Stomach (tissue), 4 donors: Measurements from ENCODE around the gene KRABD2.

Experiments
- CTCF ChIP-seq, 7 experiments: fragments of 450-650 bp in 4 of 7; fragments of 200-600 bp in 3 of 7; sonication (generic) in 3 of 7; IDR thresholded peaks; one replicate each; pipeline ENCODE4 v1.5.1; 2016 to 2019; ENCODE audit warnings: antibody characterized with exemption in 7 of 7, control low read depth in 2 of 7, mild to moderate bottlenecking in 1 of 7
- EP300 ChIP-seq: sonication (generic); formaldehyde crosslinking; IDR thresholded peaks from one replicate; pipeline ENCODE4 v1.6.1; 2017; ENCODE audit warnings: antibody characterized with exemption
- POLR2A ChIP-seq, 4 donors: fragments of 450-650 bp; IDR thresholded peaks; one replicate each; pipeline ENCODE4 v1.6.1; 2016; ENCODE audit warnings: antibody characterized with exemption in 4 of 4, control low read depth in 2 of 4, mild to moderate bottlenecking in 1 of 4, moderate library complexity in 1 of 4
- POLR2AphosphoS5 ChIP-seq, 3 donors: sonication (generic); formaldehyde crosslinking; IDR thresholded peaks; one replicate each; pipeline ENCODE4 v1.6.1; 2016; ENCODE audit warnings: antibody characterized with exemption in 3 of 3

GRCh38 chr17:8365143-8365542 lies 11.4 kb downstream of the KRABD2 start:
- no peak for TF ChIP-seq CTCF (IDR thresholded peaks at IDR 0.05)
- no peak for TF ChIP-seq POLR2A (IDR thresholded peaks at IDR 0.05)
- peak in 2 of 3 donors; percentile 12 to 54 for TF ChIP-seq POLR2AphosphoS5 (IDR thresholded peaks at IDR 0.05)
- no peak for TF ChIP-seq EP300
